Measurements from ENCODE around the gene ARHGAP32. TPM values are rescaled to one million over a fixed set of nuclear protein-coding genes. Genes with fewer than 3 reads are reported as not detected.

Gene ARHGAP32
- total RNA-seq, 1 experiment from 2014 or later: 22.0 TPM

DNA sequence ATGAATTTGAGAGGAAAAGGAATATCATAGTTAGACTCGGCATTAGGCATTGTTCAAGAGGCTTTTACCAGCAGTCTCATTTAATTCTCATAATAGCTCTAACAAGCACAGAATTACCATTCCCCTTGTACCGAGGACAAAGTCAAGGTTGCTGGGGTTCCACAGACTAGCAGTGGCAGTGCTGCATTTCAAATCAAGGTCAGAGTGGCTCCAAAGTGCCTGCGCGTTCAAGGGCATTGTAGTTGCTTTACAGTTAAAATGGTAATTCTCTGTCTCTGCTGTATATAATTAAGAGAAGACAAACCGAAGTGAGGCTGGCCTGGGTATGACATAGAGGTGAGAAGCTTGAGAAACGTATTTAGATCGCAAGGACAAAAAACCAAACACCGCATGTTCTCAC lies 209.1 kb downstream of the ARHGAP32 start:
- Histone ChIP-seq H2AFZ (ENCODE audit: low read length) (no peak overlapping the region), H3K4me1 (ENCODE audit: insufficient read depth, low read length) (no peaks in the 10 kb centered on the region), H2BK120ac (ENCODE audit: low read depth, low read length, poor library complexity, severe bottlenecking) (no peak overlapping the region), H3K14ac (ENCODE audit: insufficient read depth, low read length) (no peak overlapping the region), H2BK5ac (ENCODE audit: insufficient read length, low read length) (no peak overlapping the region), H3K56ac (ENCODE audit: insufficient read length, low read depth, low read length) (no peak overlapping the region), H2AK5ac (ENCODE audit: insufficient read length, low read length) (no peak overlapping the region), H4K20me1 (ENCODE audit: control insufficient read depth, insufficient read depth, insufficient read length) (no peaks in the 10 kb centered on the region), H2BK15ac (ENCODE audit: low read depth, low read length) (no peak overlapping the region), H3K23me2 (ENCODE audit: insufficient read length, low read depth, low read length, poor library complexity, severe bottlenecking) (no peaks in the 10 kb centered on the region), H2BK20ac (ENCODE audit: low read depth, low read length, poor library complexity, severe bottlenecking) (no peak overlapping the region), H3T11ph (ENCODE audit: low read length) (no peak overlapping the region), H3K27ac (ENCODE audit: insufficient read length, low read depth, low read length) (no peak overlapping the region), H4K91ac (ENCODE audit: insufficient read length, low read depth, low read length) (no peak overlapping the region), H3K4ac (ENCODE audit: low read depth, low read length) (no peak overlapping the region), H3K27me3 (ENCODE audit: insufficient read depth, low read length) (no peaks in the 10 kb centered on the region), H4K5ac (ENCODE audit: insufficient read length, low read depth, low read length) (no peak overlapping the region), H2BK12ac (ENCODE audit: insufficient read length, low read depth, low read length) (no peak overlapping the region), H3K79me1 (ENCODE audit: insufficient read depth, low read depth, low read length, poor library complexity, severe bottlenecking) (no peaks in the 10 kb centered on the region), H4K8ac (replicated peaks; ENCODE audit: insufficient read length, low read depth, low read length) (no peak overlapping the region), H3K79me2 (ENCODE audit: insufficient read depth, low read length) (no peaks in the 10 kb centered on the region), H3K9ac (ENCODE audit: extremely low read depth, insufficient read length, low read length) (no peak overlapping the region), H3K23ac (ENCODE audit: insufficient read length, low read depth, low read length) (no peak overlapping the region), H3K4me2 (ENCODE audit: insufficient read depth, insufficient read length, low read length) (no peak overlapping the region), H3K9me3 (ENCODE audit: control insufficient read depth, low read depth, low read length) (no peaks in the 10 kb centered on the region), H3K18ac (ENCODE audit: insufficient read length, low read depth, low read length) (no peak overlapping the region)
- Mint-ChIP-seq H3K36me3 (ENCODE audit: insufficient read depth in 1 of 3, low read depth in 3 of 3) (peaks cover 2 to 17% (median 13%) of the 10 kb centered on the region in 3 experiments; a peak in 6 of 7 replicates), H3K27ac (no peak overlapping the region), H3K9me3 (no peaks in the 10 kb centered on the region), H3K4me1 (no peaks in the 10 kb centered on the region), H3K27me3 (ENCODE audit: low read depth) (no peaks in the 10 kb centered on the region), H3K4me3 (no peak overlapping the region)
- no peak for DNase-seq
- TF ChIP-seq, protein P1, sequence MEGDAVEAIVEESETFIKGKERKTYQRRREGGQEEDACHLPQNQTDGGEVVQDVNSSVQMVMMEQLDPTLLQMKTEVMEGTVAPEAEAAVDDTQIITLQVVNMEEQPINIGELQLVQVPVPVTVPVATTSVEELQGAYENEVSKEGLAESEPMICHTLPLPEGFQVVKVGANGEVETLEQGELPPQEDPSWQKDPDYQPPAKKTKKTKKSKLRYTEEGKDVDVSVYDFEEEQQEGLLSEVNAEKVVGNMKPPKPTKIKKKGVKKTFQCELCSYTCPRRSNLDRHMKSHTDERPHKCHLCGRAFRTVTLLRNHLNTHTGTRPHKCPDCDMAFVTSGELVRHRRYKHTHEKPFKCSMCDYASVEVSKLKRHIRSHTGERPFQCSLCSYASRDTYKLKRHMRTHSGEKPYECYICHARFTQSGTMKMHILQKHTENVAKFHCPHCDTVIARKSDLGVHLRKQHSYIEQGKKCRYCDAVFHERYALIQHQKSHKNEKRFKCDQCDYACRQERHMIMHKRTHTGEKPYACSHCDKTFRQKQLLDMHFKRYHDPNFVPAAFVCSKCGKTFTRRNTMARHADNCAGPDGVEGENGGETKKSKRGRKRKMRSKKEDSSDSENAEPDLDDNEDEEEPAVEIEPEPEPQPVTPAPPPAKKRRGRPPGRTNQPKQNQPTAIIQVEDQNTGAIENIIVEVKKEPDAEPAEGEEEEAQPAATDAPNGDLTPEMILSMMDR (conservative IDR thresholded peaks at IDR 0.05): no peak
- no CpG with 5 or more reads among the region's 8 CpGs for WGBS (ENCODE audit: extremely low coverage, insufficient read length, low lambda C conversion rate)
